Tibial nerve (tissue), 4 donors: ENCODE measurements around the gene PRKG1.

Experiments
- EP300 ChIP-seq, 2 donors: sonication (generic); formaldehyde crosslinking; IDR thresholded peaks; one replicate each; pipeline ENCODE4 v1.6.1; 2017; ENCODE audit warnings: antibody characterized with exemption in 2 of 2, mild to moderate bottlenecking in 1 of 2
- POLR2A ChIP-seq, 2 donors: fragments of 450-650 bp; IDR thresholded peaks; one replicate each; pipeline ENCODE4 v1.6.1; 2017; ENCODE audit warnings: antibody characterized with exemption in 2 of 2, mild to moderate bottlenecking in 2 of 2, moderate library complexity in 2 of 2
- TF ChIP-seq, protein P1 (sequence below), 5 experiments: fragments of 200-600 bp in 3 of 5; fragments of 450-650 bp in 2 of 5; sonication (generic) in 3 of 5; IDR thresholded peaks; one replicate each; pipeline ENCODE4 v1.5.1; 2016 to 2019; ENCODE audit warnings: antibody characterized with exemption in 5 of 5, mild to moderate bottlenecking in 3 of 5, moderate library complexity in 2 of 5

DNA sequence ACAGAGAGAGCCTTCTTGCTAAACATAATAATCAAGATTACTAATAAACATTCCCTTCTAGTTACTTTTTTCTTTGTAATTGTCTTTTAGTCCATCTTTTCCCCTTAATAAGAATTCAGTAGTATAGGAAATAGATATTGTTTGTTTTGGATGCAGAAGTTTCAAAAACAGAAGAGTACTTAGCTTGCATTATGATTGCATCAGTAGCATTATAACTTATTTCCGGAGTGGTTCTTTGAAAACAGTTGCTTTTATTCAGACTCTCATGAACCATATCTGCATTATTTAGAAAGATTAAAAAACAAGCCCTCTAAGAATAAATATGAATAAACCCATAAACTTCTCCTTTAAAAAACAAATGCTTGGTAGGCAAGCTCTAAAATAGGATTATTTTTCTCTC is 1205.8 kb downstream of the PRKG1 start:
- no peak for TF ChIP-seq POLR2A (IDR thresholded peaks at IDR 0.05)
- TF ChIP-seq, protein P1, sequence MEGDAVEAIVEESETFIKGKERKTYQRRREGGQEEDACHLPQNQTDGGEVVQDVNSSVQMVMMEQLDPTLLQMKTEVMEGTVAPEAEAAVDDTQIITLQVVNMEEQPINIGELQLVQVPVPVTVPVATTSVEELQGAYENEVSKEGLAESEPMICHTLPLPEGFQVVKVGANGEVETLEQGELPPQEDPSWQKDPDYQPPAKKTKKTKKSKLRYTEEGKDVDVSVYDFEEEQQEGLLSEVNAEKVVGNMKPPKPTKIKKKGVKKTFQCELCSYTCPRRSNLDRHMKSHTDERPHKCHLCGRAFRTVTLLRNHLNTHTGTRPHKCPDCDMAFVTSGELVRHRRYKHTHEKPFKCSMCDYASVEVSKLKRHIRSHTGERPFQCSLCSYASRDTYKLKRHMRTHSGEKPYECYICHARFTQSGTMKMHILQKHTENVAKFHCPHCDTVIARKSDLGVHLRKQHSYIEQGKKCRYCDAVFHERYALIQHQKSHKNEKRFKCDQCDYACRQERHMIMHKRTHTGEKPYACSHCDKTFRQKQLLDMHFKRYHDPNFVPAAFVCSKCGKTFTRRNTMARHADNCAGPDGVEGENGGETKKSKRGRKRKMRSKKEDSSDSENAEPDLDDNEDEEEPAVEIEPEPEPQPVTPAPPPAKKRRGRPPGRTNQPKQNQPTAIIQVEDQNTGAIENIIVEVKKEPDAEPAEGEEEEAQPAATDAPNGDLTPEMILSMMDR (IDR thresholded peaks at IDR 0.05): no peak
- no peak for TF ChIP-seq EP300 (IDR thresholded peaks at IDR 0.05)
